Measurements from ENCODE around the gene EVC. TPM values are rescaled to one million over a fixed set of nuclear protein-coding genes. Genes with fewer than 3 reads are reported as not detected.

The EVC gene
- total RNA-seq, 2 experiments from 2014 or later, result 0.70 to 1.5 TPM

DNA sequence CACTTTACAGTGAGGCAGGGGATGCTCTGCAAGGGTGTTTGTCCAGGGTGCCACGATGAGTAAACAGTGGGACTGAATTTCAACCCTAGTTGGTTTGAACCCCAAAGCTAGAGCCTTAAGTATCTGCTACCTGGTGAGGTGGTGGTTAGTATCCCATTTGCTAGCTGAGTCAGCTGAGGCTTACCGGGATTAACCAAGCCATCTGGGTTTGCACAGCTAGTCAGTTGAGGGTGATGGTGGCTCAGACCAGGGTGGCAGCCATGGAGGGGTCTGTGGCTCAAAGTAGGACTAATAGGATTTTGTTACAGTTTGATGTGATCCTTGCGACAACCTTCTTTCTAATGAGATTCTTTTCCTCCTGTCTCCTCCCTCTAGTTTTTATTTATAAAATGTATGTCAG is 1.9 kb downstream of the EVC start:
- Histone ChIP-seq H3K9me3 (ENCODE audit: control insufficient read depth in 1 of 2, insufficient read depth in 1 of 2, low read length in 2 of 2) (peaks cover 7 to 28% of the 10 kb centered on the region in 2 experiments), H3K4me1 (ENCODE audit: insufficient read depth, low read length) (peaks cover 4% of the 10 kb centered on the region), H3K36me3 (ENCODE audit: insufficient read depth, low read length) (no peaks in the 10 kb centered on the region), H3K4me3 (ENCODE audit: low read length) (no peak overlapping the region), H3K27me3 (ENCODE audit: control insufficient read depth in 1 of 2, insufficient read depth in 2 of 2, low read length in 2 of 2) (peaks cover 19 to 38% of the 10 kb centered on the region in 2 experiments), H3K27ac (ENCODE audit: low read depth in 1 of 2, low read length in 2 of 2) (no peak overlapping the region)
- Mint-ChIP-seq H3K4me3 (no peak overlapping the region), H3K9me3 (peaks cover 5% of the 10 kb centered on the region), H3K27ac (no peak overlapping the region), H3K27me3 (peaks cover 38% of the 10 kb centered on the region), H3K36me3 (ENCODE audit: low read depth) (no peaks in the 10 kb centered on the region), H3K4me1 (ENCODE audit: low read depth) (peaks cover 5% of the 10 kb centered on the region)
- intact Hi-C loops (cut with DNase I, micrococcal nuclease), result no loop called here
- TF ChIP-seq, protein P1, sequence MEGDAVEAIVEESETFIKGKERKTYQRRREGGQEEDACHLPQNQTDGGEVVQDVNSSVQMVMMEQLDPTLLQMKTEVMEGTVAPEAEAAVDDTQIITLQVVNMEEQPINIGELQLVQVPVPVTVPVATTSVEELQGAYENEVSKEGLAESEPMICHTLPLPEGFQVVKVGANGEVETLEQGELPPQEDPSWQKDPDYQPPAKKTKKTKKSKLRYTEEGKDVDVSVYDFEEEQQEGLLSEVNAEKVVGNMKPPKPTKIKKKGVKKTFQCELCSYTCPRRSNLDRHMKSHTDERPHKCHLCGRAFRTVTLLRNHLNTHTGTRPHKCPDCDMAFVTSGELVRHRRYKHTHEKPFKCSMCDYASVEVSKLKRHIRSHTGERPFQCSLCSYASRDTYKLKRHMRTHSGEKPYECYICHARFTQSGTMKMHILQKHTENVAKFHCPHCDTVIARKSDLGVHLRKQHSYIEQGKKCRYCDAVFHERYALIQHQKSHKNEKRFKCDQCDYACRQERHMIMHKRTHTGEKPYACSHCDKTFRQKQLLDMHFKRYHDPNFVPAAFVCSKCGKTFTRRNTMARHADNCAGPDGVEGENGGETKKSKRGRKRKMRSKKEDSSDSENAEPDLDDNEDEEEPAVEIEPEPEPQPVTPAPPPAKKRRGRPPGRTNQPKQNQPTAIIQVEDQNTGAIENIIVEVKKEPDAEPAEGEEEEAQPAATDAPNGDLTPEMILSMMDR (IDR thresholded peaks at IDR 0.05), result no peak
- ChIA-PET POLR2A (no interaction called here), CTCF (no interaction called here)
- ATAC-seq (ENCODE audit: poor library complexity) (no peak), DNase-seq (no peak)

DNA sequence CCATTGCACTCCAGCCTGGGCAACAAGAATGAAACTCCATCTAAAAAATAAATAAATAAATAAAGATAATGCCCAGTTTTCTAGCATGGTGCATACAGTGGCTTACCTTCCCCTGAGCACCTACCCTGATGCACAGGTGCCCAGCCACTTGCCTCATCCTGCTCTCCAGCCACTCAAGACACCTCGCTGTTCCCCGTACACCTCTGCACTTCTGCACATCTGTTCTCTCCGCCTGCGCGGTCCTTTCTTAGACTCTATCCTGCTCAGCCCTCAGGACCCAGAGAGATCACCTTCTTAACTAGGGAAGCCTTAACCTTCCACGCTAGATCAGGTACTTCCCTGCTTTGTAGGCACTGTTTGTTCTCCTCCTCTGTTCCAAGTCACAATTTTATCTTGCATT is 2.9 kb downstream of the EVC start:
- no peak for DNase-seq
- intact Hi-C loops (cut with DNase I, micrococcal nuclease), result no loop called here
- no peak for ATAC-seq (ENCODE audit: poor library complexity)
- Histone ChIP-seq H3K9me3 (ENCODE audit: control insufficient read depth in 1 of 2, insufficient read depth in 1 of 2, low read length in 2 of 2) (peaks cover 7 to 23% of the 10 kb centered on the region in 2 experiments), H3K36me3 (ENCODE audit: insufficient read depth, low read length) (no peaks in the 10 kb centered on the region), H3K27ac (ENCODE audit: low read depth in 1 of 2, low read length in 2 of 2) (no peak overlapping the region), H3K4me1 (ENCODE audit: insufficient read depth, low read length) (peaks cover 3% of the 10 kb centered on the region), H3K4me3 (ENCODE audit: low read length) (no peak overlapping the region), H3K27me3 (ENCODE audit: control insufficient read depth in 1 of 2, insufficient read depth in 2 of 2, low read length in 2 of 2) (peaks cover 14 to 32% of the 10 kb centered on the region in 2 experiments)
- Mint-ChIP-seq H3K4me3 (no peak overlapping the region), H3K27me3 (peaks cover 36% of the 10 kb centered on the region), H3K4me1 (ENCODE audit: low read depth) (peaks cover 5% of the 10 kb centered on the region), H3K36me3 (ENCODE audit: low read depth) (no peaks in the 10 kb centered on the region), H3K9me3 (peaks cover 5% of the 10 kb centered on the region), H3K27ac (no peak overlapping the region)
- TF ChIP-seq, protein P1 (IDR thresholded peaks at IDR 0.05), result no peak
- POLR2A ChIA-PET, result no interaction called here
- CTCF ChIA-PET, result no interaction called here

DNA sequence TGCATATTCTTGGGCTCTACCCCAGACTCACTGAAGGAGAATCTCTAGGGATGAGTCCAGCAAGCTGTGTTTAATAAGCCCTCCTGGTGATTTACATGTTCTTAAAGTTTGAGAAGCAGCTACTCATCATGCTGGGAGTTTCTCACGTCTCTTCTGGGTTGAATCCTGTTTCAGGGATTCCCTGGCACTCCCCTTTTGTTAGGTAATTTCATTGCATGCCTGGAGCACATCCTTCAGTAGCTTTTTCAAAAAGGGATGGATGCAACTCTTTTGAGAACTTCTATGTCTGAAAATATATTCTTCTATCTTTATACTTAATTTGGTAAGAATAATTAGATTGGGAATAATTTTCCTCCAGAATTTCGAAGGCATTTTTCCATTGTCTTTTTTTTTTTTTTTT is 4.4 kb downstream of the EVC start:
- H3K36me3 Mint-ChIP-seq (ENCODE audit: low read depth), result no peaks in the 10 kb centered on the region
- TF ChIP-seq, protein P1 (IDR thresholded peaks at IDR 0.05), result no peak
- H3K4me3 Mint-ChIP-seq, result no peak overlapping the region
- intact Hi-C loops (cut with DNase I, micrococcal nuclease), result no loop called here
- peaks cover 5% of the 10 kb centered on the region for H3K9me3 Mint-ChIP-seq
- Histone ChIP-seq H3K4me3 (ENCODE audit: low read length) (no peak overlapping the region), H3K36me3 (ENCODE audit: insufficient read depth, low read length) (no peaks in the 10 kb centered on the region), H3K27me3 (ENCODE audit: control insufficient read depth in 1 of 2, insufficient read depth in 2 of 2, low read length in 2 of 2) (peaks cover 4 to 17% of the 10 kb centered on the region in 2 experiments), H3K4me1 (ENCODE audit: insufficient read depth, low read length) (peaks cover 3% of the 10 kb centered on the region), H3K9me3 (ENCODE audit: control insufficient read depth in 1 of 2, insufficient read depth in 1 of 2, low read length in 2 of 2) (peaks cover 7 to 23% of the 10 kb centered on the region in 2 experiments), H3K27ac (ENCODE audit: low read depth in 1 of 2, low read length in 2 of 2) (no peak overlapping the region)
- no peak overlapping the region for H3K27ac Mint-ChIP-seq
- peaks cover 5% of the 10 kb centered on the region for H3K4me1 Mint-ChIP-seq (ENCODE audit: low read depth)
- POLR2A ChIA-PET, result no interaction called here
- peaks cover 34% of the 10 kb centered on the region for H3K27me3 Mint-ChIP-seq
- DNase-seq (no peak), ATAC-seq (ENCODE audit: poor library complexity) (no peak)
- CTCF ChIA-PET, result no interaction called here
